Left lung (tissue), 10 donors: ENCODE data around the gene ACTN2. TPM values are rescaled to one million over a fixed set of nuclear protein-coding genes. Genes with fewer than 3 reads are reported as not detected.

ENCODE experiments used
- ATAC-seq: fragments of 200-7000 bp; cut with Tn5 transposase; one replicate; pipeline ENCODE4 v1.9.1; 2020; ENCODE audit warnings: moderate library complexity
- DNase-seq, 4 donors: peaks; one replicate each; pipeline ENCODE4 v3.0.0-alpha.2; 2013 to 2020
- H3K27ac ChIP-seq, 2 donors: fragments of 200-600 bp; sonication (generic) in 1 of 2; one replicate each; pipeline versions ENCODE4 v1.5.0 to v1.8.0; 2020 to 2021
- H3K27me3 ChIP-seq, 2 donors: fragments of 200-600 bp; sonication (generic) in 1 of 2; one replicate each; pipeline versions ENCODE4 v1.5.0 to v1.8.0; 2020 to 2021
- H3K36me3 ChIP-seq, 2 donors: fragments of 200-600 bp; sonication (generic) in 1 of 2; one replicate each; pipeline versions ENCODE4 v1.5.0 to v1.8.0; 2020 to 2021
- H3K4me1 ChIP-seq, 2 donors: fragments of 200-600 bp; one replicate each; pipeline ENCODE4 v1.8.0; 2021
- H3K4me3 ChIP-seq, 2 donors: fragments of 200-600 bp; sonication (generic) in 1 of 2; one replicate each; pipeline versions ENCODE4 v1.5.0 to v1.8.0; 2020 to 2021; ENCODE audit warnings: mild to moderate bottlenecking in 1 of 2
- H3K9me3 ChIP-seq, 2 donors: fragments of 200-600 bp; sonication (generic) in 1 of 2; one replicate each; pipeline versions ENCODE4 v1.5.0 to v1.8.0; 2020 to 2021
- intact Hi-C, 2 donors: fragments of 100-400 bp; cut with DNase I; formaldehyde crosslinking; loops; one replicate each; pipeline versions ENCODE4 v1.11.2 to v1.14.2; 2022
- polyA plus RNA-seq, 6 donors: library from polyadenylated mRNA; unstranded; fragments of 120-200 nt; gene quantifications; one replicate each; pipeline ENCODE4 v1.2.1, GENCODE V29; 2013; ENCODE audit not compliant: insufficient read length in 6 of 6
- total RNA-seq, 2 donors: library from RNA; stranded (reverse); fragmentation: NEBNext Ultra II Directional; extraction: Animal tissue kit (Norgen Biotek cat#: 25700); gene quantifications; one replicate each; pipeline ENCODE4 v1.2.1, GENCODE V29; 2021
- TF ChIP-seq, protein P1 (sequence below), 2 donors: fragments of 200-600 bp; sonication (generic) in 1 of 2; IDR thresholded peaks; one replicate each; pipeline versions ENCODE4 v1.5.0 to v1.8.0; 2021; ENCODE audit warnings: antibody characterized with exemption in 2 of 2
- donor health status: DM: no; HTN: yes; CAD: no.
- donor health status: DM: no; HTN: no; CAD: no.

ACTN2 gene
- total and polyA plus RNA-seq, 8 donors, result 1.3 to 4.0 (median 2.5) TPM

DNA sequence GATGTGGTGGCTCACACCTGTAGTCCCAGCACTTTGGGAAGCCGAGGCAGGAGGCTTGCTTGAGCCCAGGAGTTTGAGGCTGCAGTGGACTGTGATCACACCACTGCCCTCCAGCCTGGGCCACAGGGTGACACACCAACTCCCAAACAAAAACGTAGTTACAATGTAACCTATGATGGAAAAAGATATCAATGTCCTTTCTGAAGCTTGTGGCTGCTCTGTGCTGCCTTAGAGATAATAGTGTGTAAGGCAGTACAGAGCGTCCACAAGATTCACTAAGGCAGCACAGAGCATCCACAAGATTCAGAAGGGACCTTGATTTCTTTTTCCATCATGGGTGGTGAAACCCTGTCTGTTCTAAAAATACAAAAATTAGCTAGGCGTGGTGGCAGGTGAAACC, 42.5 kb downstream of the ACTN2 start:
- H3K4me1 ChIP-seq, result no peaks in the 10 kb centered on the region
- TF ChIP-seq, protein P1, sequence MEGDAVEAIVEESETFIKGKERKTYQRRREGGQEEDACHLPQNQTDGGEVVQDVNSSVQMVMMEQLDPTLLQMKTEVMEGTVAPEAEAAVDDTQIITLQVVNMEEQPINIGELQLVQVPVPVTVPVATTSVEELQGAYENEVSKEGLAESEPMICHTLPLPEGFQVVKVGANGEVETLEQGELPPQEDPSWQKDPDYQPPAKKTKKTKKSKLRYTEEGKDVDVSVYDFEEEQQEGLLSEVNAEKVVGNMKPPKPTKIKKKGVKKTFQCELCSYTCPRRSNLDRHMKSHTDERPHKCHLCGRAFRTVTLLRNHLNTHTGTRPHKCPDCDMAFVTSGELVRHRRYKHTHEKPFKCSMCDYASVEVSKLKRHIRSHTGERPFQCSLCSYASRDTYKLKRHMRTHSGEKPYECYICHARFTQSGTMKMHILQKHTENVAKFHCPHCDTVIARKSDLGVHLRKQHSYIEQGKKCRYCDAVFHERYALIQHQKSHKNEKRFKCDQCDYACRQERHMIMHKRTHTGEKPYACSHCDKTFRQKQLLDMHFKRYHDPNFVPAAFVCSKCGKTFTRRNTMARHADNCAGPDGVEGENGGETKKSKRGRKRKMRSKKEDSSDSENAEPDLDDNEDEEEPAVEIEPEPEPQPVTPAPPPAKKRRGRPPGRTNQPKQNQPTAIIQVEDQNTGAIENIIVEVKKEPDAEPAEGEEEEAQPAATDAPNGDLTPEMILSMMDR (IDR thresholded peaks at IDR 0.05), result no peak
- ATAC-seq (no peak), DNase-seq (no peak)
- H3K27me3 ChIP-seq, result no peaks in the 10 kb centered on the region
- intact Hi-C loops, result no loop called here
- H3K9me3 ChIP-seq, result no peaks in the 10 kb centered on the region
- no peak overlapping the region for H3K27ac ChIP-seq
- H3K4me3 ChIP-seq, result no peak overlapping the region
- no peaks in the 10 kb centered on the region for H3K36me3 ChIP-seq

DNA sequence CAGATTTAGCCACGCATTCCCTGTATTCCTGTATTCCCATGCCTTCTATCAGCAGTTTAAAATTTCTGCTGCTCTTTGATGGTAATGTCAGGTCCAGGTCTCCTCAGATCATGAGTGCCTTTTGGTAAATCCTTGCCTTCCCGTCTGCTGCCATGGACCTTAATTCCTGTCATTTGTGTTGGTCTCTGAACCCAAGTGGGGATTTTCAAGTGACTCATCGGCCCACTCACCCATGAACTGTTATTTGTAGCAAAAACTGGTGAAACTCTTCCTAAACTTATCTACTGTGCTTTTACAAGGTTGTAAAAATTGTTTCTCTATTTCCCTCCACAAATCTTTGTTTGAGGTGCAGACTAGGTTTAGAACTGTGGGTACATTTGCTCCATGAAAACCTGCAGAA, 47.4 kb downstream of the ACTN2 start:
- ATAC-seq, result no peak
- H3K9me3 ChIP-seq, result no peaks in the 10 kb centered on the region

DNA sequence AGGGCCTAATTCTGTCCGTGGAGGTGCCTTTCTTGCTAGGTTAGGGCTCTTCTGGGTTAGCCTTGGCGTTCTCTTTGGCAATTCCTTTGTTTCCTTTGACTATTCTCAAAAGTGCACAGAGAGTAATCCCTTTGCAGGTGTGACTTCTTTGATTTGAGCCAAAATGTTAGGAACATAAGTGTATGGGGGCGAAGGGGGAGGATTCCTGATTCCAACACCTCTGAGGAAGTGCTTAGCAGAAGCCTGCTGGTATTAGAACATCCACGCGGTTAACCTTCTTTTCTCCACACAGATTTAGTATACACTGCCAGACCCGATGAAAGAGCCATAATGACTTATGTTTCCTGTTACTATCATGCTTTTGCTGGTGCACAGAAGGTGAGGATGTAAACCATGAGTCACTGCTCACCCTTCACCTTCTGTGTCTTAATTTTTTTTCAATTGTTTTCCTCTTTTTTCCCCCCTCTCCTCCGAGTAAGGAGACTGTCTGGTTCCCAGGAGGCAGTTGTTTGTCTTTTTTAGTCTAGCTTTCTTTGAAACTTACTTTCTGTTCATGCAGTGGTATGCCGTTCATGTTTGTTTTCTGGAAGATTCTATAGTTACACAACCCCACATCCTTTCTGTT, 48.0 kb downstream of the ACTN2 start:
- H3K4me1 ChIP-seq, result no peaks in the 10 kb centered on the region
- no peaks in the 10 kb centered on the region for H3K27me3 ChIP-seq
- H3K27ac ChIP-seq, result no peak overlapping the region
- H3K4me3 ChIP-seq, result no peak overlapping the region
- ATAC-seq (no peak), DNase-seq (no peak)
- intact Hi-C loops, result no loop called here
- no peaks in the 10 kb centered on the region for H3K9me3 ChIP-seq
- TF ChIP-seq, protein P1 (IDR thresholded peaks at IDR 0.05), result no peak
- no peaks in the 10 kb centered on the region for H3K36me3 ChIP-seq

More for the DNA sequence above, 47.4 kb downstream of the ACTN2 start:
- no peak for DNase-seq
- no peak overlapping the region for H3K4me3 ChIP-seq
- no peaks in the 10 kb centered on the region for H3K4me1 ChIP-seq
- H3K27me3 ChIP-seq, result no peaks in the 10 kb centered on the region
- H3K36me3 ChIP-seq, result no peaks in the 10 kb centered on the region
- no peak overlapping the region for H3K27ac ChIP-seq
- intact Hi-C loops, result no loop called here
- TF ChIP-seq, protein P1 (IDR thresholded peaks at IDR 0.05), result no peak

DNA sequence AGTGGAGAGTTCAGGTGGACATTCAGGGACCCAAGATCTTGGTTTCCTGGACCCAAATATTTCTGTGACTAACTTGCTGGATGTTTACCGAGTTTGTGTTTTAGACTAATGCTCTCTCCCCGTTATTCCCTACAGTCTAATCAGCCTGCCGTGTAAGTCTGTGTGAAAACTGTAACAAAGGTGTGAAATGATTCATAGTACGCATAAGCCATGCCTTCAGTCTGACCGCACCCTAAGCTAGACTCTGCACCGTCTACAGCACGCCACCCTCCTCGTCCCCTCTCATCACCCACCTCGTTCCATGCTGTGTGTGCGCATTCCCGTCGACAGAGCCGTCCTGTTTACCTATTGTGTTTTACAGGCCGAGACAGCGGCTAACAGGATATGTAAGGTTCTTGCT, 50.5 kb downstream of the ACTN2 start:
- Histone ChIP-seq H3K27me3 (no peaks in the 10 kb centered on the region), H3K4me3 (no peak overlapping the region), H3K36me3 (no peaks in the 10 kb centered on the region), H3K27ac (no peak overlapping the region), H3K9me3 (no peaks in the 10 kb centered on the region), H3K4me1 (no peaks in the 10 kb centered on the region)
- intact Hi-C loops, result no loop called here
- TF ChIP-seq, protein P1 (IDR thresholded peaks at IDR 0.05), result no peak
- ATAC-seq (no peak), DNase-seq (no peak)

DNA sequence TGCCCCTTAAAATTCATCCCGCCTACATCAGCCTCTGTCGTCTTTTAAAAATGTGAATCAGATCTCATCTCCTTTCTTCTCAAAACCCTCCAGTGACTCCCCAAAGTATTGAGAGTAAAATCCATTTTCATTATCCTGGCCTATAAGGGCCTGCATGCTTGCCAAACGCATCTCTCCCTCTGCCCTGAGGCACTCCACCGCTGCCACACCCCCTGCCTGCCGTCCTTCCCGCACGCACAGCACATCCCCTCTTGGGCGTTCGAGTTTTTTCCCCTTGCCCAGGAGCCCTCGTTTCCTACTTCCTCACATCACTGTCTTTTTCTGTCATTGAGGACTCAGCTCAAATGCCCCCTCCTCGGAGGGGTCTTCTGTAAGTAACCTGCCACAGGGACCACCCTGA, 55.5 kb downstream of the ACTN2 start:
- ATAC-seq (no peak), DNase-seq (no peak)
- TF ChIP-seq, protein P1 (IDR thresholded peaks at IDR 0.05), result no peak
- intact Hi-C loops, result no loop called here
- Histone ChIP-seq H3K9me3 (no peaks in the 10 kb centered on the region), H3K4me3 (no peak overlapping the region), H3K36me3 (no peaks in the 10 kb centered on the region), H3K27me3 (no peaks in the 10 kb centered on the region), H3K4me1 (no peaks in the 10 kb centered on the region), H3K27ac (no peak overlapping the region)
